HG03045 (cell line): ENCODE results near the gene SERPINH1.

ENCODE experiments used
- ATAC-seq: cut with Tn5 transposase; IDR thresholded peaks from one replicate; pipeline ENCODE4 v1.9.1; 2021; ENCODE audit warnings: mild to moderate bottlenecking, moderate library complexity; ENCODE audit not compliant: unreplicated experiment

The SERPINH1 gene

DNA sequence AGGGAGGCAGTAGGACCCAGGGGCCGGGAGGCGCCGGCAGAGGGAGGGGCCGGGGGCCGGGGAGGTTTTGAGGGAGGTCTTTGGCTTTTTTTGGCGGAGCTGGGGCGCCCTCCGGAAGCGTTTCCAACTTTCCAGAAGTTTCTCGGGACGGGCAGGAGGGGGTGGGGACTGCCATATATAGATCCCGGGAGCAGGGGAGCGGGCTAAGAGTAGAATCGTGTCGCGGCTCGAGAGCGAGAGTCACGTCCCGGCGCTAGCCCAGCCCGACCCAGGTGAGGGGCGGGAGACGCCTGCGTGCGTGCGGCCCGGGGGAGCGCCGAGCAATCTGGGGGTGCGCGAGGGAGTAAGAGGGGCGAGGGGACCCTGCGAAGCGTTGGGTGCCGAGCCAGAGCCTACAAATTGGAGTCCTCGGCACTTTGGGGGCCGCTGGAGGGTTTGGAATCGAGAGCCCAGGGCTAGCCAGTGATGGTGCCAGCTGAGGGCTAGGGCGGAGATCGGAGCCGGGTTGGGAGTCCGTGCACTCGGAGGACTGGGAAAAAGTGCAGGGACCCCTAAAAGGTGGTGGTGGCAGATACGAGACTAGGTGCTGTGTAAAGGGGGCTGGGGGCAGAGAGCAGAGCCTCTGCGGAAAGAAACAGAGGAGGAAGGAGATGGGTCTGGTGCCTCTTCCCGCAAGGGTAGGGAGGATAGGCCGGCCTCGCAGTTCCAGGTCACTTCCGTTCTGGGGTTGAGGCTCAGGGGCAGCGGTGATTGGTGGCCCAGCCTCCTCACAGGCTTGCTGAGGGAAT lies at the start of gene SERPINH1:
Gene SERPINH1, plus strand, starts transcription at position 206 of the 788 bp plus-strand sequence. CDS start 4,097 bp downstream, outside the sequence.
- peak; percentile 85 for ATAC-seq

DNA sequence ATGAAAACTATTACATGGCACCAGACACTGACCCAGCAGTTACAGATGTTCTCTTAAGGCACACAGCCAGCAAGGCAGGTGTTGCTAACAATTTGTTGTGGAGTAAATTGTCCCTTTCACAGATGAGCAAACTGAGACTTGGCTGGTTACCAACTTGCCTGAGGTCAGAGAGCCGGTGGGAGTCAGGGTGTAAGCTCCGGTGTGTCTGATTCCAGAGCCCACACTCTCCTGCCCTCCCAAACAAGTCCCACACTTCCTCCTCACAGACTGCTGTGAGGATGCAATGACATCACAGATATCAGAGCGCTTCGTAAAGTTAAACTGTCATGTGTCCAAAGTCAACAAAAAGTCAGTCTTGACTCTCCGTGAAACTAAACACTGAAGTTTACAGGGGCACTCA lies 48.8 kb upstream of the SERPINH1 start:
- ATAC-seq, result no peak

DNA sequence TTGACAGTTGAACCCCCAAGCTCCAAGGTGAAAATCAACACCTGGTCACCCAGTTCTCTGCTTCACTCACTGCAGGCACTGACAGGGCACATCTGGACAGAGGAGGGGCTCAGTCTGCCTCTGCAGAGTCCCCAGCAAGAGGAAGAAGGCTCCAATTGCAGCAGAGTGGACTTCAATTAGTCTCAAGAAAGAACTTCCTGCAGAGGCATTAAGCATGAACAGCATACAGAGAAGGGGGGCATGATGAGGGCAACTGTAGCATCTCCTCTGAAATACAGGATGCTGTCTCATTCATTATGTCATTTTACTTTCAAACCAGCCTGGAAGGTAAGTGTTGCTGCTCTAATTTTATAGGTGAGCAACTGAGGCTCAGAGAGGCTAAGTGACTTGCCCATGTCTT lies 47.5 kb upstream of the SERPINH1 start:
- ATAC-seq, result no peak

DNA sequence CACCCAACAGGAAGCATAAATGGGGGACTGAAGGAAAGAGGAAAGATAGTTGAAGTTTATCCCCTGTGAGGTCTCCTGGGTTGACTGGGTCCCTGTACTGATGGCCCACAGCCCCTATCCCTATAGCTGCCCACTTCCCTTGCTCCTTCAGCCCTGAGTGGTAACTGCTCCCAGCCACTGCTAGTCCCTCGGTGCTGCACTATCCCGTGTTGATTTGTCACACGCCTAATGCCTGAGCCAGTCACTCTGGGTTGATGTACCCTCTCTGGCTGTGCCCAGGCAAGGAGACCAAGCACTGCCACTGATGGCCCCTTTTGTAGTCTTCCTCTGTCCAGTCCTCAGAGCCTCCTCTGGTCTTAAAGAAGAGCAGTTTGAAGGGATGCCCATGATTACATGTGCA lies 45.9 kb upstream of the SERPINH1 start:
- no peak for ATAC-seq

DNA sequence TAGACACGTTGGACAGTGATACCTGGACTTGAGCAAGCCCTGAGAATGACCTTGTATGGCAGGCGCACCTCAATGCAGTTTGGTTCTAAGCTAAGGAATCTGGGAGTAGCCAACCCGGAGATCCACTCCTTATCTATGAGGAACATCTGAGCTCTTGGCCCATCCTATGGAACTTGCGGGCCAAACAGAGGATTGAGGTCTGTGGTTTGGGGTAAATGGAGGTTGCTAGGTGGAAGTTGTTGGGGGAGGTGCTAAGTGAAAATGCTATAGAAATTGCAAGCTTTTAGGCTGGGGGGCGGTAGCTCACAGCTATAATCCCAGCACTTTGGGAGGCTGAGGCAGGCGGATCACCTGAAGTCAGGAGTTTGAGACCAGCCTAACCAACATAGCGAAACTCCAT lies 45.2 kb upstream of the SERPINH1 start:
- no peak for ATAC-seq

DNA sequence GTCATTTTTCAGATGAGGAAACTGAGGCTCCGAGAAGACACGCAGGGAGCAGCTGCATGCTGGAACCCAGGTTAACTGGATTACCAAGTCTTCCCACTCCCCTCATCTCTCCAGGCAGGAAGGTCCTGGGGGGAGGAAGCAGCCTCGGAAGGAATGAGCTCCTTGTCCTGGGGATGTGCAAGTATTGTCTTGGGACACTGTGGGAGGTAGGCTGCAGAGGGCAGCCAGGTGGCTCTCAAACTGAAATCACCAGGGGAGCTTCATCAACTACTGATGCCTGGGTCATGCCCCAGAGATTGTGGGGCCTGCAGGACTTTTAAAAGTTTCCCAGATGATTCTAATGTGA lies 43.9 kb upstream of the SERPINH1 start:
- no peak for ATAC-seq

DNA sequence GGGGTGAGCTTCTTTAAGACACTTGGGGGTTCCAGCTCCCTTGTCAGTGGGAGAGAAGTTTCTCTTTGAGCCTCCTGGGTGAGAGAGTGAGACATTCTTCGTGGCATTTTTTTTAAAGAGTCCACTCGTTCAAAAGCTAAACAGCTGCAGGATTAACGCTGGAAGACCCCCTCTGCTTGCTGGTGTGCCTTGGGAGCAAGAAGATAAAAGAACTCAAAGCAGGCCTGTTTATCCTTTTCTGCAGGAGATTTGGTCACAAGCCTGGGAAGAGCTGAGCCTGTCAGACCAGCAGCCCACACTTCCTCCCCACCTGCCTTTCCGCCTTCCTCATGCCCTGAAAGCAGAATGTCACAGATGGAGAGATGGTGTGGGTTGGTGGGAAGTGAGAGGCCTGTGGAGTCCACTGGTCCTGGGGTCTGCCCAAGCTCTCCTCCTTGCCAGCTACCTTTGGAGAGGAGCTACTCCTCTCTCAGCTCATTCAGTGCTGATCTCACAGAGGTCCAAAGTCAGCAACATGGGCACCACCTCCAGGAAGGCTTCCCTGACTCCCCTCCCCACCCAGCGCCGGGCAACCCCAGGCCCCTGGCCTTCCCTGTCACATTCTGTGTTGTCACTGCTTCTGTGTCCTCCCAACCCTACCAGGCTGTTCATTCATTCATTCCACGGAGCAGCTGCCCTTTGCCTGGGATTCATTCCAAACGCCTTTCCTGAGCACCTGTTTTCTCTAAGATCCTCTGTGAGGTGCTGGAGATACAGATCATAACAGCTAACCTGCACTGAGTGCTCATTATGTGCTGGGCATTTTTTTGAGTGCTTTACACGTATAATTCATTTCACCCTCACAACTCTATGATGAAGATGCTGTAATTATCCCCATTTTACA lies 43.0 kb upstream of the SERPINH1 start:
- ATAC-seq, result no peak

DNA sequence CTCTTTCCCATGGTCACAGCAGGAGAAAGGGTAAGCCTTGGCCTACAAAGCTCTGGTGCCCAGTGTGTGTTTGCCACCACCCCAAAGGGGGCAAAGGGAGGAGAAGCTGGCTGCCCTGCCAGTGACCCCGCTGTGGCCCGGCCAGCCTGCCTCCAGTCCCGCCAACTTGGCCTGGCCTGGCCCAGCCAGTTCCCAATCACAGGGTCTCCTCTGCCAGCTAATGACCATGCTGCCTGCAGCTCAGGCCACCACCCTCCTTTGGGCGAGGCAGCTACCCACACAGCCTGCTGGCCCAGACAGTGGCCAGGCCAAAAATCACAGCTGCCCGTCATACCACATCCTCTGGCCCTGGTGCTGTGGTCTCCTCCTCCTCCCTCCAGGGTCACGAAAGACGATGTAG lies 41.4 kb upstream of the SERPINH1 start:
- no peak for ATAC-seq

DNA sequence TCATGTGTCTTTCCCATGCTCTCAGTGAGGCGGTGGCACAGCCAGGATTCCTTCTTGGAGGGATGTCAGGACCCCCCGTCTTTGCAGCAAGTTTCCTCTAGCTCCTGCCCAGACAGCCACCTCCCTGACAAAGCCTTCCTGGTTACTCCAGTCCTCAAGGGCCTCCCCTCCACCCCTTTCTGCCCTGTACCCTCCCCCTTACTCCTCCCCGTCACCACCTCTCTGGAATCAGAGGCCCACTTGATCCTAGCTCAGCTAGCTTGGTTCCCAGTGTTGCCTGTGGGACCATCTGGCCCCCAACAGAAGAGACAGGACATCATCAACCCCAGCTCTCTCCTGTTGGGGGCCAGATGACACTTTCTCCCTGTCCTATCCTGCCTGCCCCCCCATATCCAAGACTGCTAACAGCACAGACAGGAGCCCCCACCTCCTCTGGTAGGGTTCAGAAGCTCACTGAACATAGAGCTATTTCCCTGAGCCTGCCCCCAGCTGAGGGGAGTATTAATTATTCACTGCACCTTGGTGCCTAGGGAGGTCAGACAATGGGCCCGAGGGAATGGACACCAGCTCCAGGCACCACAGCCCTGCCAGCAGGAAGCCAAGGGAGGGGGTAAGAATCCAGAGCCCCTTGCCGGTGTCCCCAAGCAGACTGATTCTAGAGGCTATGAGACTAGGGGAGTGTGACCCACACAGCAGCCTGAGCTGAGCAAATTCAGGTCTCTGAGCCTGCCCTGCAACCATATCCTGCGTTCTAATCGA lies 39.6 kb upstream of the SERPINH1 start:
- no peak for ATAC-seq

DNA sequence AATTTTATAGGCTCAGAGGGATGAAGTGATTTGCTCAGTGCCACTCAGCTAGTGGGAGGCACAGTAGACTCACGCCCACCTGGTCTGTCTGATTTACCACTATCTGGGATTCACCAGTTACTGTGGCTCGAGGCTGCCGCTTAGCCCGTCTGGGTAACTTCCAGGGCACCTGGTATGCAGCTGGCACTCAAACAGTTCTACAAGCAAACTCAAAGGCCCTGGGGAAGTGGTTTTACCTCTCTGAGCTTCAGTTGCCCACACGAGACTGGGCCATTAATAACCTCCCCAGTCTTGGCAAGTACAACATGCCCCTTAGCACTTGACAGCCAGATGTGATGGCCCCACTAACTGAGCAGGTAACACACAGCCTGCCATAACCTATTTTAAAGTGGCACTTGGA lies 38.9 kb upstream of the SERPINH1 start:
- no peak for ATAC-seq

DNA sequence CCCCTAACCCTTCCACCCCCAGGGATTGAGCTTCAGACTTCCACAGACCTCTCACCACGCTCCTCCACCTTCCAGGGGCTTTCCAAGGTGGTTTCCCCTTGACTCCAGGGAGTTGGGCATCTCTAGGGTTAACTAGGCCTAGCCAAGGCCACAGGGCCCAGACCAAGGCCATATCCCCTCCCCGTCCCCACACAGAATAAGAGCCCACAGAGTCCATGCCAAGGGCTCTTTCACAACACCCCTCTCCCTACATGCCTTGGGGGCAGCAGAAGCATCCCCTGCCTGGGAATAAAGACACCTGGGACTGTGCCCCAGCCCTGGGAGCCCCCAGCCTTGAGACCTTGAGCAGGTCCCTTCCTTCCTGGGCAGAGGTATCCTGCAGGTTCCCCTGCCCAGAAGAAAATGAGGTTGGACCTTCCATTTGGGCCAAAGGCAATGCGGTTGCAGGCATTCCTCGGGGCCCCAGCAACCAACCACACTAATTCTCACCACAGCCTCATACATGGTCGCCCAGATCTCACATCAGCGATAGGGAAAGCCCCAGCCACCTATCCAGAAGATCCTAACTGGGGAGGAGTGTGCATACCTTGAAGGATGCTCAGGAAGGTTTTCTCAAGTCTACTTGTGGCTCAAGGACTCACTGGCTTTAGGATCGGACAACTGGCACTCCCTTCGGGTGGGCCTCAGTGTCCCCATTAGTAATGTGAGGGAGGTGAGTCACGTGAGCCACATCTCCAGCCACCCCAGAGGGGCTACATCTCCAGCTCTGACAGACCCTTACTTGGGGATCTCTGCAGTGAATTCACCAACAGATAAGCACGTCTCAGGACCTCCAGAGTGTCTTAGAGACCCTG lies 38.0 kb upstream of the SERPINH1 start:
- ATAC-seq, result no peak

DNA sequence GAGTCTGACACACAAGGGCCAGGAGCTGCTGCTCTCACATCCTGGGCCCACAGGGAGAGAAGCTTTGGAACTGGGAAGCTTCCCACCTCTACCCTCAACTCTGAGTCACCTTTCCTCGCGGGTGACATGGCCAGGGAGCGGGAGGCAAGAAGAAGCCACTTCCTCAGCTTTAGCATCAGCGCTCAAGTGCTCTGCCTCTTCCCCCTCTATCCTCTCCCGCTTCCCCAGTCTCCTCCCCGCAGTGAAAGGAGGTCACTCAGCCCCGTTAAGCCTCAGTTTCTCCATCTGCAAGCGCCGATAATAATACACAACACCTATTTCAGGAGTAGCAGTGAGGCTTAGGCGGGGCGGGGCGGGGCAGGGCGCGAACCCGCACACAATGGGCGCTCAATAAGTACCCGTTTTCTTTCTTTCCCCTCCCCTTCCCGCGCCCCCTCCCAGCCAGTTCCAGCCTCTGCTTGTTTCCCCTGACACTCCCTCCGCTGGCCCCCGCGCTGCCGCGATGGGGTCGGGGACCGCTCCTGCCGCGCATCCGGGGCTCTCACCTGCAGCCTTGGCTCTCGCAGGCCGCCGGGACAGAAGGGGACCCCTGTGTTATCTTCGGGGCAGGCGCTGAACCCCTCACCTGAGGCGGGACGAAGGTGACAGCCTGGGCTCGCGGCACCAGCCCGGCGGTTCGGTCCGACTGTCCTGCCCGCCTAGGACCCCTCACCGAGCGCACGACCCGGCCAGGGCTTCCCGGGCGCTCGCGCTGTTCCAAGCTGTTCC lies 37.2 kb upstream of the SERPINH1 start:
- ATAC-seq, result no peak

DNA sequence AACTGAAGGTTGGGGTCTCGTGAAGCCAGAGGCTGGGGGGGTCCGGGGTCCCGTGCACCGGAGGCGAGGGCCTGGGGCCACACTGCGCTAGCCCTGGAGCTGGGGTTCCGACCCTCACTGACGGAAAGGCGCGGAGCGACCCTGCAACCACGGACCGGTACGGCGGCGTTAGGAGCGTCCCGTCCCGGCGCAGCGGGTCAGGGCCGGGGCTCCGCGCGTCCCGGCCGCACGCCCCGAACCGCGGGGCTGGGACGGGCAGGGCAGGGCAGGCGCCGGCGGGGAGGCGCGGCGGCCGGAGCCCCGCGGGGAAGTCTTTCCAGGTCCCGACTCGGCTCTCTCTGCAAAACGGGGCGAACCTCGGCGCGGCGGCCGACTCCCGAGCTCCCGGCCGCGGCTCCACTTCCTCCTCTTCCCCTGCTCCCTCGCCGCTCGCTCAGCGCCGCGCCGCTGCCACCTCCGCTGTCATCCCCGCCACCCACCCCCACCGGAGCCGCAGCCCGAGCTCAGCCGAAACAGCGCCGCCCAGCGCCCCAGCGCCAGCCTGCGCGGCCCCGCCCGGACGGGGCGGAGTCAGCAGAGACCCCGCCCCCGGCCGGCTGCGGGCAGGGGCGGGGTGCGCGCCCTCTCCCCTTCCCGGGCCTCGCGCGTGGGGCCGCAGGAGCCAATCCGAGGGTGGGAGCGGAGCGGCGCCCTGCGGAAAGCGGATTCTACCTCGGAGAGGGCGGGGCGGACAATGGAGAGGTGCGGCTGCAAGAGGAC lies 36.4 kb upstream of the SERPINH1 start, which contains the start of gene GDPD5:
Gene GDPD5, minus strand, starts transcription at position 509 of the 759 bp plus-strand sequence. CDS start 48,206 bp downstream, outside the sequence.
- ATAC-seq, result peak; percentile 84

DNA sequence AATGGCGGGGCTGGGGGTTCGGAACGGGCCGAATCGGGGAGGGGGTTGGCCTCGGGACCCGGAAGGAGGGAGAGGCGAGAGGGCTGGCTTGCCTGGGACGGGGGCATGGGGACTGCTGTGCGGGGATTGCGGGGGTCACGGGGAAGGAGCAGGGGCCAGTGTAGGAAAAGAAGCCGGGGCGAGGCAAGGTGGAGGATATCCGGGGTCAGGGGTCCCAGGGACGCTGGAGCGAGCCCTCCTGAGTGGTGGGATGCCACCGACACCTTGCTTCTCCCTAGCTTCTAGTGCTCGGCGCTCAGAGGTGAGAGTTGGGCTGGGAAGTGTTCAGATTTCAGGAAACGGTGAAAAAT lies 35.9 kb upstream of the SERPINH1 start:
- no peak for ATAC-seq

DNA sequence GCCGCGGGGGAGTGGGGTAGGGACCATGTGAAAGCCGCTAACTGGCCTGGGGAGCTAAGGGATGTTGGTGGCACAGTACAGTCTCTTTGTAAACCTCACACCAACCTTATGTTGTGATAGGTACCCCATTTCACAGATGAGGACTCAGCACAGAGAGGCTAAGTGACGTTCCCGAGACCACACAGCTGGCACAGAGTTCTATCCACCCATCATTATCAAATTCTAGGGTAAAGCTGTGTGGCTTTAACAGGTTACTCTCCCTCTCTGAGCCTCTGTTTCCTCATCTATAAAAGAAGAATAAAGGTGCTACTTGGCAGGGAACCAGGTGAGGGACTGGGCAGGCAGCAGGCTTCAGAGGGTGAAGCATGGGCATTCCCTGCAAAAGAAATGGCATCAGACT lies 34.9 kb upstream of the SERPINH1 start:
- ATAC-seq, result no peak

DNA sequence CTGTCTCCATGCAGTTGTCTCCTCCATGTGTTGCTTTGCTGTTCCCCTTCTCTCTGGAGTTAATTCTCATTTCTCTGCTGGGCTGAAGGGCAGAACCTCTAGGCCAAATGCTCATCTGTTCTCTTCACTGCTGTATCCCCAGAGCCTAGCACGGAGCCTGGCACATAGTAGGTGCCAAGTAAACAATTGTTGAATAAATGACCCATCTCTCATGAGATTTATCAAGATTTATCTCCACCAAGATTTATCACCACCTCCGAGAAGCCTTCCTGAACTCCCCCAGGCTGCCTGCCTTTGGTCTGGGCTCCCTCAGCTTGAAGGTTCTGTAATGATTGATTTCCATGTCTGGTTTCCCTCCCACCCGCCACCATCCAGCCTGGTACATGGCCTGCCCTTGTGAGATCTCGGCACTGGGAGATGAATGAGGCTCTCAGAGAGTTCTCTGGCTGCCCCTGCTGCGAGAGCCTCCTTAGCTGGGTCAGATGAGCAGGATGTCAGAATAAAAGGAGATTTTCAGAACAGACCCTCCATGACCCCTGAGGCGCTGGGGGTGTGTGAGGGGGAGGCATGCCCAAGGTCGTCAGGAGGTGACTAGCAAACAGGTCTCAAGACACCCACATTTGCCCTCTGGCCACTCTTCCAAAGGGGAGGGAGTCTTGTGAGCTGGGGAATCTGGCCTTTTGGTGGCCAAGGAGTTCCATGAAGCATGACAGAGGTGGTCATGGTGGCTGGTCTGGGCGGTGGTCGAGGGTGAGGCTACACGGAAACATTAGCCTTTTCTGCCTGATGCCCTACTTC lies 33.9 kb upstream of the SERPINH1 start:
- no peak for ATAC-seq

DNA sequence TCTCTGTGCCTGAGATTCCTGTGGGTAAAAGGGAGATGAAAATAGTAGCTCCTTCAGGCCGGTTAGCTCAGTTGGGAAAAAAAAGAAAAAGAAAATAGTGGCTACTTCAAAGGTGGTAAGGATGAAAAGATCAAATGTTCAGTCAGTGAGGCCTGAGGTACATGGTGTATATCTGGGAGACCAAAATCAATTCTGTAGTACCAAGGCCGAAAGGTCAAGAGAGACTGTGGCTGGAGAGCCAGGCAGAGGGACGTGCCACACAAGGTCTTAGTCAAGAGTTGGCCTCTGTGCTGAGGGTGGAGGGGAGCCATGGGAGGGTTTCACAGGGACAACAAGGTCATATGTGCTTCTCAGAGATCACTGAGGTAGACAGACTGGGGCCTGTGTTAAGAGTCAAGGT lies 31.5 kb upstream of the SERPINH1 start:
- ATAC-seq, result no peak

DNA sequence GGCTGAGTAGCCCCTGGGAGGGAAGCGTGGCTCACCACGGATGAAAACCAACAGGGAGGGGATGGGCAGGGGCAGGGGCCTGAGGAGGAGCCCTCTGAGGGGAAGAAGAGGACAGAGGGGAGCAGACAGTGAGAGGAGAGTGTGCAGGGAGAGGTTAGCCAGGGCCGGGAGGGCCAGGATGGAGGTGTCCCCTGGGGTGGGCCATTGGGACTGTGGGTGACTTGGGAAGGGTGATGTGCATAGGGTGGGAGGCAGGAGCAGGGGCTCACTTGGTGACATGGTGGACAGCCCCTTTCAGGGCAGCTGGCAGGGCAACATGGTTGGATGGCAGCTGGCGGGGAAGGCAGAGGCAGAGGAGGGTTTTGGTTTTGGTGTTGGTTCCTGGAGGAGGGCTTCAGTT lies 30.7 kb upstream of the SERPINH1 start:
- ATAC-seq, result no peak
